GM19328 (cell line): ENCODE results near the gene TRIM54.
"Not testable (repeated sequence)": the region's sequence is repeated elsewhere in the genome, so short reads cannot be mapped to it uniquely, and the experiment has no call there.

ENCODE experiments used
- ATAC-seq: cut with Tn5 transposase; IDR thresholded peaks from one replicate; pipeline ENCODE4 v1.9.1; 2021; ENCODE audit warnings: mild to moderate bottlenecking, moderate library complexity; ENCODE audit not compliant: unreplicated experiment

Gene TRIM54

GRCh38 chr2:27281442-27281841 lies 787 bp upstream of the TRIM54 start:
- ATAC-seq = no peak

DNA sequence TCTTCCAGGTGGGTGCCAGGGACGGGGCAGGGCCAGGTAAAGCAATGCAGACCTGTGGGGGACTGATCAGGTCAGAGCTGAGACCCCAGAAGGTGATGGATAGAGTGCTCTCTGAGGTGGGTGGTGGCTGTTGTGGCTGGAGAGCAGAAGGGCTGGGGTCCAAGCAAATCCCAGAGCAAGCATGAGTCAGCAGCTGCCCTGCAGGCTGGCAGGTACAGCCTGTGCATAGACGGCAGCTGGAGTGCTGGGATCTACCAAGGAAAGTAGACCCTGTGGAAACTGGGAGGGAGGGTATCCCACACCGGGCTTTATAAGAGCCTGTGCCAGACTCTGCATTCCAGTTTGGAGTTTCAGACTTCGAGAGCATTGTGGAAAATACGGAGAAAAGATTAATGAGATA lies 663 bp downstream of the TRIM54 start:
- no peak for ATAC-seq

- no peak for ATAC-seq
Observed at GRCh38 chr2:27284996-27285395, 2.8 kb downstream of the TRIM54 start.

- no peak for ATAC-seq
Observed at GRCh38 chr2:27285481-27285880, 3.3 kb downstream of the TRIM54 start.

- no peak for ATAC-seq
Observed at GRCh38 chr2:27288610-27289009, 6.4 kb downstream of the TRIM54 start.

- ATAC-seq = no peak
Observed at GRCh38 chr2:27290549-27290948, 8.3 kb downstream of the TRIM54 start.

DNA sequence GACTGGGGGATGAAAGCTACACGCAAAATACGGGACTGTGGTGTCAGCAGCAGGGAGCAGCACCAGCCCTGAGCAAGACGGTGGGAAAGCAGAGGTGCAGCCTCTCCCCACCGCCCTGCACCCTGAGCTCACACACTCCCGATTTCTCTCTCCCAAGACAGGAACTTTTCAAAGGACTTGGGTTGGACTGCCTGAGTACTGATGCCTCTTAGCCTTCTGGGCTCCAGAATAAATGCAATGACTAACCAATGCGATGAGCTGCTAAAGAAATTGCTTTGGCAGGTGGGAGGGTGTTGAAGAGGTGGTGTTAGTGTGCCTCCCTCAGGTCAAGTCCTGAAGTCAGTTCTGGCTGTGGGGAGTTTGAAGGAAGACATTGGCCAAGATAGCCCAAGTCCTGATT lies 9.6 kb downstream of the TRIM54 start:
- ATAC-seq = no peak

DNA sequence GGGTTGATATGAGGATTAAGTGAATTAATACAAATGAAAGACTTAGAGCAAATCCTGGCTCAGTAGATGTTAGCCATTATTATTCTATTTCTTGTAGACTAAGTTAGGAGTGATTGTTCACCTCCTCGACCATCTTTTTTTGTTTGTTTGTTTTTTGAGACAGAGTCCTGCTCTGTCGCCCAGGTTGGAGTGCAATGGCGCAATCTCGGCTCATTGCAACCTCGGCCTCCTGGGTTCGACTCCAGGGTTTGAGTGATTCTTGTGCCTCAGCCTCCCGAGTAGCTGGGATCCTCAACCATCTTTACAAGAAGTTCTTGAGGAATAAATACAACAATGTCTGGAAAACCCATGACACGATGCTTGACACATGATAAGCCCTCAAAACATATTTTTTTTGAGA lies 12.7 kb downstream of the TRIM54 start:
- ATAC-seq = no peak

- no peak for ATAC-seq
Observed at GRCh38 chr2:27296481-27296880, 14.3 kb downstream of the TRIM54 start.

DNA sequence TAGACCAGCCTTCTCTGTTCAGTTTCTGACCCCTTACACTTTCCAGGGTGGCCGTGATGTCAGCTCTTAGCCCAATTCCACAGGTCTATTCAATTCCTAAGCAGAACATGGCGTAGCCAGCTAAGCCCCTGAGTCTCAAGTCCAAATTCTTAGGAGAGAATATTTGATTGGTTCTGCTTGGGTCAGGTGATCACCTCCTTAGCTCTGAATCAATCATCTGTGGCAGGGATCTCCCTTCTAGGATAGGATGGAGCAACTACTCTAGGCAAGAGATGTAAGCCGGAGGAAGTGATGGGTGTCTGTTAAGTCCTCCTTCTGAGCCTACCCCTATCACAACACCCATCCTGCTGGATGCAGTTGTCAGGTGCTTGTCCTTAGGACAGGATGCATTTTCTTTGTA lies 15.0 kb downstream of the TRIM54 start:
- no peak for ATAC-seq

DNA sequence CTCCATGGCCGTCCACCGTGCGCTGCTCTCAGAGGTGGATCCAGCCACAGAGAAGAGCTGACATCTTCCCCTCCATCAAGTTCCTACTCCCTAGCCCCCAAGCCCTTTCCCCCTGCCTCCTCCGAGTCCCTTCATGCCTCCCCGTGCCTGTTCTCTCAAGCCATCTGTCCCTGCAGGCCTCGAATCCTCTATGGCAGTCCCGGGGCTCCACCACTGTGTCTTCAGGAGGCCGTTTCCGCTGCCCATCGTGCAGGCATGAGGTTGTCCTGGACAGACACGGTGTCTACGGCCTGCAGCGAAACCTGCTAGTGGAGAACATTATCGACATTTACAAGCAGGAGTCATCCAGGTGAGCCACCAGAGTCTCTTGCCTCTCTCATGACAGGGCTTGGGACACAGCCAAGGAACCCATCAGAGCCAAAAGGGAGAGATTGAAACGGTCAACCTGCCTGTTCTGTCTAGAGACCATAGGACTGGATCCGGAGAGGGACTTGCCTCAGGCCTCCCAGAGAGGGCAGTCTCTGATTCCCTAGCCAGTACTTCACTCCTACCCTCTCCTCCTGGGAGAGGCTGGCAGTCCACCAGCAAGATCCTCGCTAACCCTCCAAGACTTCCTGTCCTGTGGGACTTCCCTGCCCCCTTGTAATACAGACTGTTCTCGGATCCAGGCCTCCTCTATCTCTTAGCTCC lies 16.3 kb downstream of the TRIM54 start:
- ATAC-seq = no peak

DNA sequence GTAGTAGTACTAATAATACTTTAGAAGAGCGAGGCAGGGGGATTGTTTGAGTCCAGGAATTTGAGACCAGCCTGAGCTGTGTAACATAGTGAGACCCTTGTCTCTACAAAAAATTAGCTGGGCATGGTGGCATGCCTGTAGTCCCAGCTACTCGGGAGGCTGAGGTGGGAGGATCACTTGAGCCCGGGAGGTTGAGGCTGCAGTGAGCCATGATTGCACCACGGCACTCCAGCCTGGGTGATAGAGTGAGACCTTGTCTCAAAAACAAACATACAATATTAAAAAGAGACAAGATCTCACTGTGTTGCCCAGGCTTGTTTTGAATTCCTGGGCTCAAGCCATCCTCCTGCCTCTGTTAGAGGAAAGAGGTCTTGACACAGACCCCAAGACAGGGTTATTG lies 18.4 kb downstream of the TRIM54 start:
- ATAC-seq = not testable (repeated sequence)

GRCh38 chr2:27303093-27304025 lies 21.1 kb downstream of the TRIM54 start:
- ATAC-seq = no peak

DNA sequence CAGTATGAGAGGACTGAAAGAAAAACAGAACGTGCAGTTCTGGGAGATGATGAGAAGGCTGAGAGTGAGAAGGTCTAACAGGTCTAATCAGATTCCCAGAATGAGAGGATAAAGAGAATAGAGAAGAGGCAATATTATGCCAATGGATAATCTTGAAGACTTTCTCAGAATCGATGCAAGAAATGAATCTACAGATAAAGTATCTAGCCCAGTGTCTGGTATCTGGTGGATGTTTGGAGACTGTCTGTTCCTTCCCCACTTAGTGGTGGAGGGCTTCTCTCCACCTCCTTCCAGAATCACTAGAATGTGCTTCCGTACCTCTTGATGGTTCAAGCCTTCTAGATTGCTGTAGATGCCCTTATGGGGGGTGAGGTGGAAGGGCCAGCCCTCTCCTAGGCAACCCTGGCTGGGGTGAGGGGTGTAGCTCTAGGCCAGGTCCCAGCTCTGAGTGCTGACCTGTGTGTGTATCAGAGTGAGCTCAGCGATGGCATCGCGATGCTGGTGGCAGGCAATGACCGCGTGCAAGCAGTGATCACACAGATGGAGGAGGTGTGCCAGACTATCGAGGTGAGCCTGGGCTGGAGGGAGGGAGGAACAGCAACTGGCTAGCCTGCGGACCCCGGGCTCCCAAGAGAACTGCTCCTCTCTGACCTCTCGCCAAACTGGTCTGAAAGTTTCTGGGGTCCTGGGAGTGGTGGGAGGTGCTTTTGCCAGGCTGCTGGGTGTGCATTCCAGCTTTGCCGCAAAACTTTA lies 22.4 kb downstream of the TRIM54 start:
- ATAC-seq = no peak

GRCh38 chr2:27305516-27305915 lies 23.3 kb downstream of the TRIM54 start:
- ATAC-seq = no peak

DNA sequence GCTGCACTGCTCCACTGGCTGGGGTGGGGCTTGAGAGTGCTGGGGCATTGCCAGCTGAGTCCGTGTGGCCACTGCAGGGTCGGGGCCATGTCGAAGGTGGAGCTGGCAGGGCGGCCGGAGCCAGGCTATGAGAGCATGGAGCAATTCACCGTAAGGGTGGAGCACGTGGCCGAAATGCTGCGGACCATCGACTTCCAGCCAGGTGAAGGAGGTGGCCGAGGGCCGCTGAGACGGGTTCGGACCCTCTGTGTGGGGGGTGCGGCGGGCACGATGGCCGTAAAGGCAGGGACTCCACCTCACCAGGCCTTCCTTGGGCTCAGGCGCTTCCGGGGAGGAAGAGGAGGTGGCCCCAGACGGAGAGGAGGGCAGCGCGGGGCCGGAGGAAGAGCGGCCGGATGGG lies 23.9 kb downstream of the TRIM54 start:
- no peak for ATAC-seq

- ATAC-seq = no peak
Observed at GRCh38 chr2:27306573-27307286, 24.5 kb downstream of the TRIM54 start.

- no peak for ATAC-seq
Observed at GRCh38 chr2:27307287-27307544, 25.0 kb downstream of the TRIM54 start.

DNA sequence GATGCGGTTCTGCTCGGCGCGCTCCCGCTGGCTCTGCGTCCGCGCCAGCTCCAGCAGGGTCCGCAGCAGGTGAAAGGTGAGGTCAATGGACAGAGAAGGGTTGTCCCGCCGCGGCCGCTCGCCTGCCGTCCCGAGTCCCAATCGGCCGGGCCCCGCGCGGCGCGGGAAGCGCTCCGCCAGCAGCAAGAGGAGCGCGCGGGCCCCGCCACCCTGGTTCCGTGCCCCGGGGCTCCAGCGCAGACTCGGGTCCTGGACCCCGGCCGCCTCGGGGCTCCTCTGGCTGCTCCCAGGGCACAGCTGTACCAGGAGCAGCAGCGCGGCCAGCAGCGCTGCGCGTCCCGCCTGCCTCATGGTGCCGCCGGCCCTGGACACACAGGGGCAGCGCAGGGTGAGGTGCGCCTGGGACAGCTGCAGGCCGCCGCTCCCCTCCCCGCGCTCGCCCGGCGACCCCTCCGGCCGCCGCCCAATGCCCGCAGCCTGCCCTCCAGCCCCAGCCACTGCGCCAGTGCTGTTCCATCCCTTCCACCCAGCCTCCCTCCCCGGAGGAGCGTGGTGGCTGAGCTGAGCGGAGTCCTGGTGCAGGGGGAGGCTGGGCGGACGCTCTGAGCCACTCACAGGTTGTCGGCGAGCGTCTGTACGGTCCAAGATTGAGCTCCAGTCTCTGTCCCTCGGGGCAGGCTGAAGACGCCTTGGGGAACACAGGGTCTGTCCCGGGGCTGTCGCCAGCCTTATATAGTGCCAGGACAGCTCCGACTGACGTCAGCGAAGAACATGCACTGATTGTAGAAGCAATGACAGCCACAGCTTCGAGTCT lies 25.5 kb downstream of the TRIM54 start:
- no peak for ATAC-seq

DNA sequence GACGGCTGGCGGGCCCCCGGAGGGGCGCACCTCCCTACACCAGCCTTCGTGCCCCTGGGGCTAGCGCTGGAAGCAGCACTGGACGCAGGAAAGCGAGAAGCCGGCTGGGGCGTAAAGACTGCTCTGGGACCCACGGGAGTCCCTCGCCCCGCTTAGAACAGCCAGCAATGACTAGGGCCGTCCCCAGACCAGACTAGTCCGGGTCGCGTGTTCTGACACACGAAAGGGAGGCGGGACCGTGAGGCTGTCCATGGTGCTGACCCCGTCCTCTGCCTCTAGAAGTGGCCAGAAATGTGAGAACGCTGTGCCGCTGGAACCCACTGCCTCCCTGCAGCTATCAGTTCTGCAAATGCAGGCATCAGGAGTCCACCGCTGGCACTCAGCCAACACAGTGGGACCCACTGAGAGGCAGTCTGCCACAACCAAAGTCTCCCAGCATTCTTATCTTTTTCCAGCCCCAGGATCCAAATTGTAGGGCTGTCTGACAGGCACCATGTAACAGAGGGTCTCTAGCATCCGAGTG lies 26.2 kb downstream of the TRIM54 start, which contains the start of gene UCN:
UCN (minus strand) TSS at position 87 of the 523 bp plus-strand sequence. CDS start 550 bp downstream, outside the sequence.
- ATAC-seq = no peak
